IMR-90 (cell line): ENCODE data around the gene SSR1. TPM values are rescaled to one million over a fixed set of nuclear protein-coding genes. Genes with fewer than 3 reads are reported as not detected.

Source experiments
- ATAC-seq: fragments of 200-7000 bp; cut with Tn5 transposase; 2 replicates; pipeline ENCODE4 v1.9.1; 2020; ENCODE audit warnings: low read depth, mild to moderate bottlenecking, moderate library complexity
- BruUV-seq: library from RNA; stranded (reverse); fragments of 400-500 nt; replicated peaks from 2 replicates; lab custom pipeline; 2021; lab: Mats Ljungman, UMichigan
- CTCF ChIA-PET: fragments of 300-600 bp; formaldehyde crosslinking; extraction: SDS; loops from one replicate; lab custom pipeline; 2021; ENCODE audit warnings: antibody characterized with exemption; lab: Yijun Ruan, JAX
- POLR2A ChIA-PET: fragments of 300-600 bp; sonication (Branson Sonifier 250); formaldehyde crosslinking; loops from one replicate; lab custom pipeline; 2022; ENCODE audit warnings: antibody characterized with exemption; ENCODE audit not compliant: unreplicated experiment; lab: Charles Lee
- DNase-seq: peaks from one replicate; pipeline ENCODE4 v3.0.0; 2013
- H2AFZ ChIP-seq: replicated peaks from 2 replicates; pipeline ENCODE3; 2013; ENCODE audit warnings: low read length, mild to moderate bottlenecking; ENCODE audit not compliant: poor library complexity
- H2AK5ac ChIP-seq: 2 replicates; pipeline ENCODE4 v1.6.1; 2013; ENCODE audit warnings: low read depth, low read length, inconsistent platforms
- H2AK9ac ChIP-seq: replicated peaks from 2 replicates; pipeline ENCODE3; 2013; ENCODE audit warnings: mild to moderate bottlenecking, low read depth, low read length, moderate library complexity; ENCODE audit not compliant: poor library complexity
- H2BK120ac ChIP-seq: 2 replicates; pipeline ENCODE4 v1.6.1; 2013; ENCODE audit warnings: low read depth, low read length, inconsistent platforms
- H2BK15ac ChIP-seq: 3 replicates; pipeline ENCODE4 v1.6.1; 2013; ENCODE audit warnings: low read depth, low read length, inconsistent platforms
- H2BK20ac ChIP-seq: 2 replicates; pipeline ENCODE4 v1.6.1; 2013; ENCODE audit warnings: low read depth, mild to moderate bottlenecking, inconsistent platforms, low read length, moderate library complexity
- H2BK5ac ChIP-seq: 2 replicates; pipeline ENCODE4 v1.6.1; 2013; ENCODE audit warnings: mild to moderate bottlenecking, low read depth, low read length, inconsistent platforms; ENCODE audit not compliant: poor library complexity, severe bottlenecking
- H3K14ac ChIP-seq: replicated peaks from 2 replicates; pipeline ENCODE4 v1.6.1; 2013; ENCODE audit warnings: low read depth, low read length, inconsistent platforms
- H3K18ac ChIP-seq: 2 replicates; pipeline ENCODE4 v1.6.1; 2013; ENCODE audit warnings: low read depth, low read length, control low read depth
- H3K23ac ChIP-seq: 2 replicates; pipeline ENCODE4 v1.6.1; 2013; ENCODE audit warnings: low read depth, low read length, inconsistent platforms
- H3K27ac ChIP-seq: 2 replicates; pipeline ENCODE4 v1.5.1; 2013; ENCODE audit warnings: mild to moderate bottlenecking, control low read depth, low read length; ENCODE audit not compliant: insufficient read depth
- H3K27me3 ChIP-seq: 2 replicates; pipeline ENCODE4 v1.6.1; 2013; ENCODE audit warnings: low read length; ENCODE audit not compliant: control insufficient read depth, insufficient read depth
- H3K36me3 ChIP-seq: 2 replicates; pipeline ENCODE4 v1.6.1; 2013; ENCODE audit warnings: low read length, mixed read lengths; ENCODE audit not compliant: control insufficient read depth, insufficient read depth
- H3K4ac ChIP-seq: 2 replicates; pipeline ENCODE4 v1.6.1; 2013; ENCODE audit warnings: low read depth, low read length, inconsistent platforms
- H3K4me1 ChIP-seq: 2 replicates; pipeline ENCODE4 v1.6.1; 2013; ENCODE audit warnings: low read length, mixed read lengths; ENCODE audit not compliant: control insufficient read depth, insufficient read depth
- H3K4me2 ChIP-seq: 2 replicates; pipeline ENCODE4 v1.6.1; 2013; ENCODE audit warnings: low read depth, mild to moderate bottlenecking, control low read depth, low read length, moderate library complexity
- H3K4me3 ChIP-seq: 2 replicates; pipeline ENCODE4 v1.5.1; 2013; ENCODE audit warnings: low read depth, mild to moderate bottlenecking, control low read depth, low read length, moderate library complexity; ENCODE audit not compliant: insufficient read depth
- H3K56ac ChIP-seq: 2 replicates; pipeline ENCODE4 v1.6.1; 2013; ENCODE audit warnings: low read length, inconsistent platforms; ENCODE audit not compliant: insufficient read depth; ENCODE audit errors: extremely low read depth
- H3K79me1 ChIP-seq, 2 experiments: 2 replicates each; pipeline ENCODE4 v1.6.1; 2013; ENCODE audit warnings: low read length in 2 of 2, inconsistent platforms in 1 of 2, low read depth in 1 of 2
- H3K9ac ChIP-seq: 2 replicates; pipeline ENCODE4 v1.6.1; 2013; ENCODE audit warnings: low read depth, low read length, control low read depth
- H3K9me1 ChIP-seq: 2 replicates; pipeline ENCODE4 v1.6.1; 2013; ENCODE audit warnings: low read length, inconsistent platforms; ENCODE audit not compliant: insufficient read depth
- H3K9me3 ChIP-seq: 2 replicates; pipeline ENCODE4 v1.6.1; 2013; ENCODE audit warnings: low read length; ENCODE audit not compliant: control insufficient read depth, insufficient read depth
- H4K20me1 ChIP-seq: 2 replicates; pipeline ENCODE4 v1.6.1; 2013; ENCODE audit warnings: low read length, inconsistent platforms; ENCODE audit not compliant: insufficient read depth
- H4K5ac ChIP-seq: 2 replicates; pipeline ENCODE4 v1.6.1; 2013; ENCODE audit warnings: mild to moderate bottlenecking, low read depth, low read length, control low read depth
- H4K8ac ChIP-seq, 2 experiments: 2 replicates each; pipeline ENCODE4 v1.6.1; 2013; ENCODE audit warnings: low read depth in 2 of 2, low read length in 2 of 2, control low read depth in 1 of 2, inconsistent platforms in 1 of 2
- H4K91ac ChIP-seq: 2 replicates; pipeline ENCODE4 v1.6.1; 2013; ENCODE audit warnings: low read depth, low read length, inconsistent platforms; ENCODE audit not compliant: insufficient read depth
- FOS ChIP-seq: fragments of 150-350 bp; IDR thresholded peaks from 2 replicates; pipeline ENCODE4 v1.6.1; 2016; ENCODE audit warnings: low read depth, low read length
- MAFK ChIP-seq: IDR thresholded peaks from 2 replicates; pipeline ENCODE4 v1.6.1; 2012; ENCODE audit warnings: low read depth, low read length, improper control_type of control experiment
- MXI1 ChIP-seq: IDR thresholded peaks from 2 replicates; pipeline ENCODE4 v1.6.1; 2012; ENCODE audit warnings: low read depth, mild to moderate bottlenecking, low read length, moderate library complexity, borderline replicate concordance
- NFE2L2 ChIP-seq: fragments of 150-350 bp; IDR thresholded peaks from 2 replicates; pipeline ENCODE4 v1.6.1; 2016; ENCODE audit warnings: low read depth, mild to moderate bottlenecking, low read length
- POLR2A ChIP-seq: IDR thresholded peaks from 2 replicates; pipeline ENCODE4 v1.6.1; 2012; ENCODE audit warnings: mild to moderate bottlenecking, low read depth, low read length
- RAD21 ChIP-seq: IDR thresholded peaks from 2 replicates; pipeline ENCODE4 v1.6.1; 2012; ENCODE audit warnings: low read length, improper control_type of control experiment
- RCOR1 ChIP-seq: IDR thresholded peaks from 2 replicates; pipeline ENCODE4 v1.6.1; 2012; ENCODE audit warnings: mild to moderate bottlenecking, low read length, improper control_type of control experiment; ENCODE audit not compliant: insufficient replicate concordance
- SMC3 ChIP-seq: fragments of 150-350 bp; IDR thresholded peaks from 2 replicates; pipeline ENCODE4 v1.6.1; 2016; ENCODE audit warnings: low read depth, mild to moderate bottlenecking, antibody characterized with exemption, low read length, moderate library complexity
- WGBS, 2 experiments: methylation state at CpG; one replicate each; pipeline versions ENCODE4 v1.1.5 to v1.1.7; 2013; ENCODE audit warnings: missing lambda C conversion rate in 2 of 2; ENCODE audit not compliant: insufficient read length in 1 of 2; ENCODE audit errors: extremely low coverage in 2 of 2; 5-methylcytosine and 5-hydroxymethylcytosine counted together
- dilution Hi-C: fragments of 300-500 bp; cut with HindIII; formaldehyde crosslinking; loops from one replicate; pipeline ENCODE4 v1.14.3; 2018; ENCODE audit warnings: low sequenced_read_pairs; ENCODE audit not compliant: unreplicated experiment
- in situ Hi-C: fragments of 300-500 bp; cut with MboI; formaldehyde crosslinking; loops from 3 replicates; pipeline ENCODE4 v1.14.3; 2019; ENCODE audit warnings: low sequenced_read_pairs, inconsistent platforms, mixed read lengths
- intact Hi-C: fragments of 100-400 bp; cut with micrococcal nuclease; formaldehyde crosslinking; loops from 2 replicates; pipeline ENCODE4 v1.10.0; 2022
- polyA plus RNA-seq, 3 experiments: library from polyadenylated mRNA; depleted of rRNA; stranded (reverse); fragments of >200 nt; gene quantifications; 2 replicates each; pipeline ENCODE4 v1.2.3, GENCODE V29; 2012; ENCODE audit warnings: low replicate concordance in 1 of 3
- total RNA-seq: library from RNA; depleted of rRNA; stranded (reverse); fragments of >200 nt; gene quantifications from 2 replicates; pipeline ENCODE4 v1.2.3, GENCODE V29; 2012
- TF ChIP-seq, protein P1 (sequence below): fragments of 150-350 bp; IDR thresholded peaks from 2 replicates; pipeline ENCODE4 v1.6.1; 2017; ENCODE audit warnings: mild to moderate bottlenecking, antibody characterized with exemption, low read length, low read depth
- TF ChIP-seq, protein P2 (sequence below): conservative IDR thresholded peaks from 2 replicates; pipeline ENCODE4 v1.5.1; 2012; ENCODE audit warnings: mild to moderate bottlenecking, low read depth, low read length, improper control_type of control experiment

SSR1 gene
- total and polyA plus RNA-seq, 2 of the 4 experiments (the other 2 are of a cell fraction), result 110 to 120 TPM

DNA sequence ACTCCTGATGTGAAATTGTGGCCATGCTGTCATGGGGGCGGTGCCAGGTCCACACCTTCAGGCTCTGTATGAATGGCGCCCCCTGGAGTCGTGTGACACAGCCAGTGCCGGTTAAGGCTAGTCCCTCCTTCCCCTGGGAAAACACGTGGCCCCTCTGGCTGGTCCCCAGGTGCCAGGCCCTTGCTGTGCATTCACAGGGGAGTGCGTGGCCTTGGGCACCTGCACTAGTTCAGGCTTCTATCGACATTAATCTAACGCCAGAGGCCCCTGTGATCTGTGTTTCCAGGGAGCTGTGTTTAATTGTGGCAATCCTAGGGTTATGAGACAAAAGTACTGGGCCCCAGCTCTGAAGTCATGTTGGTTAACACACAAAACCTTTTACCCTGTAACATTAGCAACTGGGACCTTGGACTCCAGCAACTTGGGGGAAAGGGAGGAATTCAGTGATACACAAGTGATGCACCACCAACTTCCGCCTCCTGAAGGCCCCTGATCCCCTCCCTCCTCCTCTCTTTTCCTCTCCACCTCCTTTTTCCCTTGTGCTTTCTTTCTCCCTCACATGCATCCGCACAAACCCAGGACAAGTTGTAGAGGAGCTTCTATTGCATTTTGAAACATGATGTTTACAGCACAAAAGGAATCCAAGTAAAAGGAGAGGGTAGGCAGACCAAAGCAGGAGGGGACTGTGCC lies 74.0 kb downstream of the SSR1 start:
- H3K14ac ChIP-seq, result no peak overlapping the region
- intact Hi-C loops (no loop called here), in situ Hi-C loops (no loop called here), dilution Hi-C loops (no loop called here)
- H3K79me1 ChIP-seq, result peaks cover 29 to 83% of the 10 kb centered on the region in 2 experiments
- no peak overlapping the region for H2BK5ac ChIP-seq
- no peak overlapping the region for H2AFZ ChIP-seq
- no peak overlapping the region for H2BK20ac ChIP-seq
- no peak overlapping the region for H2BK15ac ChIP-seq
- ChIA-PET CTCF (interaction anchor here (0.5 to 1.8 kb wide), 7 partner anchors 12 to 515 kb away, joined by 3 to 5 read pairs (median 3); no protein-coding TSS in a partner anchor), POLR2A (no interaction called here)
- peaks cover 21% of the 10 kb centered on the region for H3K36me3 ChIP-seq
- H3K9me3 ChIP-seq, result no peaks in the 10 kb centered on the region
- DNase-seq (peak; percentile 67), ATAC-seq (peak; percentile 51)
- H3K9ac ChIP-seq, result no peak overlapping the region
- 100% methylated on average over 1 of the region's 10 CpGs; no CpG with 5 or more reads in 1 of the 2 experiments for WGBS, 2 experiments
- H3K4me2 ChIP-seq, result no peak overlapping the region
- TF ChIP-seq RAD21 (peak; percentile 65), MXI1 (peak; percentile 88), NFE2L2 (no peak), FOS (no peak), POLR2A (no peak), MAFK (no peak), RCOR1 (no peak), SMC3 (peak; percentile 67)
- TF ChIP-seq, protein P1, sequence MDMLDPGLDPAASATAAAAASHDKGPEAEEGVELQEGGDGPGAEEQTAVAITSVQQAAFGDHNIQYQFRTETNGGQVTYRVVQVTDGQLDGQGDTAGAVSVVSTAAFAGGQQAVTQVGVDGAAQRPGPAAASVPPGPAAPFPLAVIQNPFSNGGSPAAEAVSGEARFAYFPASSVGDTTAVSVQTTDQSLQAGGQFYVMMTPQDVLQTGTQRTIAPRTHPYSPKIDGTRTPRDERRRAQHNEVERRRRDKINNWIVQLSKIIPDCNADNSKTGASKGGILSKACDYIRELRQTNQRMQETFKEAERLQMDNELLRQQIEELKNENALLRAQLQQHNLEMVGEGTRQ, result peak; percentile 50; the same call in 1 of the 2 replicates
- TF ChIP-seq, protein P2, sequence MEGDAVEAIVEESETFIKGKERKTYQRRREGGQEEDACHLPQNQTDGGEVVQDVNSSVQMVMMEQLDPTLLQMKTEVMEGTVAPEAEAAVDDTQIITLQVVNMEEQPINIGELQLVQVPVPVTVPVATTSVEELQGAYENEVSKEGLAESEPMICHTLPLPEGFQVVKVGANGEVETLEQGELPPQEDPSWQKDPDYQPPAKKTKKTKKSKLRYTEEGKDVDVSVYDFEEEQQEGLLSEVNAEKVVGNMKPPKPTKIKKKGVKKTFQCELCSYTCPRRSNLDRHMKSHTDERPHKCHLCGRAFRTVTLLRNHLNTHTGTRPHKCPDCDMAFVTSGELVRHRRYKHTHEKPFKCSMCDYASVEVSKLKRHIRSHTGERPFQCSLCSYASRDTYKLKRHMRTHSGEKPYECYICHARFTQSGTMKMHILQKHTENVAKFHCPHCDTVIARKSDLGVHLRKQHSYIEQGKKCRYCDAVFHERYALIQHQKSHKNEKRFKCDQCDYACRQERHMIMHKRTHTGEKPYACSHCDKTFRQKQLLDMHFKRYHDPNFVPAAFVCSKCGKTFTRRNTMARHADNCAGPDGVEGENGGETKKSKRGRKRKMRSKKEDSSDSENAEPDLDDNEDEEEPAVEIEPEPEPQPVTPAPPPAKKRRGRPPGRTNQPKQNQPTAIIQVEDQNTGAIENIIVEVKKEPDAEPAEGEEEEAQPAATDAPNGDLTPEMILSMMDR, result peak; percentile 64
- peaks cover 17% of the 10 kb centered on the region for H3K9me1 ChIP-seq
- H2BK120ac ChIP-seq, result no peak overlapping the region
- no peak overlapping the region for H3K18ac ChIP-seq
- H3K27ac ChIP-seq, result no peak overlapping the region
- no peak overlapping the region for H3K23ac ChIP-seq
- H3K4ac ChIP-seq, result no peak overlapping the region
- peaks cover 44% of the 10 kb centered on the region for H4K20me1 ChIP-seq
- H4K5ac ChIP-seq, result no peak overlapping the region
- no peak overlapping the region for H4K8ac ChIP-seq
- no peak overlapping the region for H2AK5ac ChIP-seq
- H3K4me1 ChIP-seq, result peaks cover 13% of the 10 kb centered on the region
- no peak overlapping the region for H4K91ac ChIP-seq
- no peak overlapping the region for H3K56ac ChIP-seq
- H3K27me3 ChIP-seq, result no peaks in the 10 kb centered on the region
- H3K4me3 ChIP-seq, result no peak overlapping the region
- no peak overlapping the region for H2AK9ac ChIP-seq
- no TSS peak for BruUV-seq
